CD4-positive, alpha-beta T cell treated with Interleukin-15 for 1 hour (primary cell): ENCODE measurements around the gene CRYBB2.
"Not testable (repeated sequence)": the region's sequence is repeated elsewhere in the genome, so short reads cannot be mapped to it uniquely, and the experiment has no call there.

Experiments used
- DNase-seq: peaks from one replicate; pipeline ENCODE4 v3.0.0-alpha.2; 2020

CRYBB2 gene, protein sequence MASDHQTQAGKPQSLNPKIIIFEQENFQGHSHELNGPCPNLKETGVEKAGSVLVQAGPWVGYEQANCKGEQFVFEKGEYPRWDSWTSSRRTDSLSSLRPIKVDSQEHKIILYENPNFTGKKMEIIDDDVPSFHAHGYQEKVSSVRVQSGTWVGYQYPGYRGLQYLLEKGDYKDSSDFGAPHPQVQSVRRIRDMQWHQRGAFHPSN

DNA sequence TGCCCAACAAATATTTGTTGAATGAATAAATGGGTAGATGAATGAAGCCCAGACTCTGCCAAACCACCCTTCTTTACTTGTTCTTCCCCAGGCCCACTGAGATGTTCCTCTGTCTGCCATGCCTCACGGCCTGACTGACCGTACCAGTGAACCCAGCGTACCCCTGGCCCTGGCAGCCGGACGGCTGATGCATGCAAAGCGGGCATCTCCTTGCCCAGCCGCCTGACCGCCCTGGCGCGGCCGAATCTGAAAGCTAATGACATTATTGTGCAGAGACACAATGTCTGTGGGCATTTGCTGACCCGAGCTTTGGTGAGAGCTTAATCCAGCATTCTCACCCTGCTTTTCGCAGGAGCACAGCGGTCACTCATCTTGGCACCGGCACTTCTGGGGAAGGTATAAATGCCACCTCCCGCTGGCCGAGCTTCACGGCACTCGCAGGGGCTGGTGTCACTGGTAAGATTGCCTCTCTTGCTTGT lies at the start of gene CRYBB2:
Gene CRYBB2 (plus strand): TSS at position 429 of the 479 bp plus-strand sequence. CDS start 1,791 bp downstream, outside the sequence.
- no peak for DNase-seq

DNA sequence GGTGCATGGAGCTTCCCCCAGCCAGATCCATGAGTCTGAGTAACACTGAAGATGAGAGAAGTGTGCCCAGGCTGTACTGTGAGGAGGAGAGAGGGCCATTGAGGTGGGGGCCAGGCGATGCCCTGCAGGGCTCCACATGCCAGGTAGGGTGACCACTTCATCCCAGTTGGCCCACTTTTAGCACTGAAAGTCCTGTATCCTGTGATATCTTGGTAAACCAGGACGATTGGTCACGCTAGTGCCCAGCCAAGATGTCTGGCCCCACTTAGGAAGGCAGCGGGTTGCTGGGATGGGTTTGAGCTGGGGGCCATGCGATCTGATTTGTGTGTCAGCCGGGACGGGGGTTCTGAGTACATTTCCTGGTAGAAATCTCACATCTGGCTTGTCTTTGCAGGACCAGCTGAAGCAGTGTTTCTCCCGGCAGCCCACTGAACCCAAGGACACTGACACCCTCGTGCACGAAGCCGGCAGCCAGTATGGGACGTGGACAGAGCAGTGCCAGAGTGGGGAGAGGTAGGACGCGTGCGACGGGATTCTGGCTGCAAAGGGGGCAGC lies 48.9 kb upstream of the CRYBB2 start:
- no peak for DNase-seq

DNA sequence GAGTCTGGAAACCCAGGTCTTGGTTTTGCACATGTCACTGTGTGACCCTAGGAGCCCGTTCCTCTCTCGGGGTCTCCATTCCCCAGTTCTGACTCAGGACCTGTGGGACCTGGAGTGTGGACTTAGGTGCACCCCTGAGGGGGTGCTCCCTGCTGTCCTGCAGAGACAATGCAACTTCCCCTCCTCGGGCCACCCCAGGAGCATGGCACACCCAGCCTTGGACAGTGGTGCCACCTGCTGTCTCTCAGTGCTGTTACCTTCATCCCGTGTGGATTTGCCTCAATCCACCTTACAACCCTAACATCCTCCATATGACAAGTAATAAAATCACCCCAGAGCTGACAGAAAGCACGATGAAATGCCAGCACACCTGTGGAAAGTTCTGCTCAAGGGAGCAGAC lies 47.3 kb upstream of the CRYBB2 start:
- DNase-seq: no peak

DNA sequence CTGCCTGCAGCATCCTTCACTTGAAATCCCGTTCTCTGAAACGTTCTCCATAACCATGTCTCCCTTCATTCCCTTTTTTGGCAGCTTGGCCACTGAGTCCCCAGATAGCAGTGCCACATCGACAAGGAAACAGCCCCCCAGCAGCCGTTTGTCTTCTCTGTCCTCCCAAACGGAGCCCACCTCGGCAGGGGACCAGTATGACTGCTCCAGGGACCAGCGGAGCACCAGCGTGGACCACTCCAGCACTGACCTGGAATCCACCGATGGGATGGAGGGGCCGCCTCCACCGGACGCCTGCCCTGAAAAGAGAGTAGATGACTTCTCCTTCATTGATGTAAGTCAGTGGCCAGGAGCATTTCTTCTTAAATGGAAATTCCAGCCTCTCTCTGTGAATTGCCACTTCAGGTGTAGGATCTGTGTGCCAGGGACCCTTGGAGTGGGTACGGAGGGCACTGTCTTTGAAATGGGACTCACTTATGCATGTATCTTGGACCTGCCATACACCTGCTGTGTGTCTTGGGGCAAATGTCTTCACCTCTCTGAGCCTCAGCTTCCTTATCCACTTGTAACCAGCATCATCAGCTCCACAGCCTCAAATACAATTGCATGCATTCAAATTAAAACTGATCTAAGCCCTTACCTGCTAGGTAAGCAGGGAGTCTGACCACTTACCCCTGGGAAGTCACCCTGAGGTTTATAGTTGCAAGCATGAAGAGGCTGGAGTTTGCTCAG lies 45.1 kb upstream of the CRYBB2 start:
- DNase-seq: no peak

DNA sequence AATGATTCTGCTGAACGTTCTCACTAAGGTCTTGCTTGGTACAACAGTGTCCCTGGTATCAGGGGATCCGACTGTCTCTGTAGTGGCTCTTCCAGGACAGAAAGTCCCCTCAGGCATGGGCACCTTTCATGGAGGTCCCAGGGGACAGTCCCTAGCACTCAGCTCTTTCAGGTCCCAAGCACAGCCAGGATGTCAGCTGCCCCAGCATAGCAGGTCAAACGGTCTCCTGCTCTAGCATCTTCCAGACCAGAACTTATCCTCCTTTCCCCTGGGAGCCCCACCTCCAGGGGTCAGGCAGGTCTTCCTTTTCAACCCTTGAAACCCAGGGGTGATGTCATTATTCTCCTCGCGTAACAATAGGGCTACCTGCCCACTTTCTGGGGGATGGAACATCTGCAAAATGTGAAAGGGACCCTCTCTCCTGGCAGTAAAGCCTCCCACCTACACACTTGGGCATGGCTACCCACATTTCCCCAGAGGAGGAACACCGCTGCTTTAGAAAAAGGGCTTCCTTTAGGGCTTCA lies 44.5 kb upstream of the CRYBB2 start:
- DNase-seq: no peak

DNA sequence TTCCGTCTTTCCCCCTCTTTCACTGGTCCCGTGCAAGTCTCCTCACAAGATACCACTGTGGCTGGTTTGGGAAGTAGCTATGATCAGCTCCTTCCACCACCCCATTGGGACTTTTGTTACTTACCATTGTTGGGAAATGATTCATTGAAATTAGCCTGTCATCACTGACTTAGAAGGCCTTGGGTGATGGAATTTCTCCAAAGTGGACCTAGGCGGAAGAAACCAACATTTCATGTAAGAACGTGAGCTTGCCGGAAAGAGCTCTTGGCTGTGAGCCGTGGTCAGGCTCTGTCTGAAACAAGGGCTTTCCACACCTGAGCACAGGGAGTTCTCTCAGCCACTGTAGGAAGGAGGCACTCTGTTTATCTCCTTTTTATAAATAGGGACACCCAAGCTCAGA lies 43.3 kb upstream of the CRYBB2 start:
- DNase-seq: no peak

DNA sequence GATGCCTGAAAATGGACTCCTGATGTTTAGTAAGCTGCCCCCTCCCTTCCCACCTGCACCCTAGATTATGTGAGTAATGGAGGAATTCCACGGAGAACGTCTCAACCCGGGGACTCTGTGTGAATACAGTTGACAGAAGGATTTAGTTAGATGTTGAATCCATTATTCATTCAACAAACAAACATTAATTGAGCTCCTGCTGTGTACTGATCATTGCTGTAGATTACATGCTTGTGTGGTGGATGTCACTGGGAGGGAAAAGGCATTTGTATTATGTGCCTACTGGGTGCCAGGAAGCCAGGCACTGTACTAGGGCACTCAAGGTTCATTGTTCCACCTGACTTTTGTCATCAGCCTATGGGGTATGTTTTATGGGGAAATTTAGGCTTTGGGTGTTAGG lies 42.6 kb upstream of the CRYBB2 start:
- no peak for DNase-seq

DNA sequence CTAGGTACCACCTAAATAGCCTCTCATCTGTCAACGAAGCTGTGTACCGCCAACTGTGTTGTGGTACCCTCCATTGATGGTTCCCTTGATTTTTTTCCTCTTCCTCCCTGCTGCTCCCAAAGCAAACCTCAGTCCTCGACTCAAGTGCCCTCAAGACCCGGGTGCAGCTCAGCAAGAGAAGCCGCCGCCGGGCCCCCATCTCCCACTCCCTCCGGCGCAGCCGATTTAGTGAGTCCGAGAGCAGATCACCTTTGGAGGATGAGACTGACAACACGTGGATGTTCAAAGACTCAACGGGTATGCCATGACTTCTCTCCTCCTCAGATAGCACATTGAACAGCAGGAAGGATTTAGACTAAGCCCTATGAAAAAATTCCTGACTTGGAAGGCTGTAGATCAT lies 42.2 kb upstream of the CRYBB2 start:
- DNase-seq: no peak

DNA sequence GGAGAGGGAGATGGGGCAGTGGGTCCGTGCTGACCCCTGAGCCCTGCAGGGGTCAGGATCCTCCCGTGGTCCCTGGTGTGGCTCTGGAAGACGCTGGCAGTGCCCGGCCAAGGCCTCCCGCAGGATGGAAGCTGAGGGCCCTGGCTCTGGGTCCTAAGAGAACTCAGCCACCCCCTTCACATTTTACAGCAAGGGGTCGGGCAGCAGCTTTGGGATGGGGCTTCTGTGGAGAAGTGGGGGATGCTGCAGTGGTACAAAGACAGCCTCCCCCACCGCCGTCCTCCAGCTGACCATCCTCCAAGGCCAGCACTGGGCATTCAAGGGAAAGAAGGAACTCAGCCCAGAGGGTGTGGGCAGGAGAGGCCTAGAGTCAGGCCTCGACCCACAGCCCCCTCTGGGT lies 41.5 kb upstream of the CRYBB2 start:
- no peak for DNase-seq

DNA sequence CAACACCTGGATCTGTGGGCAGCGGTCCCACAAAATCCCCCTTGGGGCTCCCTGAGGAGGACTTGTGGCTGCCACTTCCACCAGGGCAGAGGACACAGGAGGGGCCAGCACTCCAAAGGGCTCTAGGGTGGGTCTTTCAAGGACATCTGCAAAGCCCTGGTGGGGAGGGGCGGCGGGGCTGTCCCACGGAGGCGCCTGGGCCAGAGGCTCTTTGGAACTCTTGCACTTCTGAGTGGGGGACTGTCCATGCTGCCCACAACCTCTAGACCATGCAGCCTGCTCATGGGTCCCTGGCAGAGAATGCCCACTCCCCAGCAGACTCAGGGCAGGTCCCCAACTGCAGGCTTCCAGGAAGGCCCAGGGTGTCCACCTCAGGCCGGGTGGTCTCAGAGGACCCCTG lies 41.1 kb upstream of the CRYBB2 start:
- not testable (repeated sequence) for DNase-seq

DNA sequence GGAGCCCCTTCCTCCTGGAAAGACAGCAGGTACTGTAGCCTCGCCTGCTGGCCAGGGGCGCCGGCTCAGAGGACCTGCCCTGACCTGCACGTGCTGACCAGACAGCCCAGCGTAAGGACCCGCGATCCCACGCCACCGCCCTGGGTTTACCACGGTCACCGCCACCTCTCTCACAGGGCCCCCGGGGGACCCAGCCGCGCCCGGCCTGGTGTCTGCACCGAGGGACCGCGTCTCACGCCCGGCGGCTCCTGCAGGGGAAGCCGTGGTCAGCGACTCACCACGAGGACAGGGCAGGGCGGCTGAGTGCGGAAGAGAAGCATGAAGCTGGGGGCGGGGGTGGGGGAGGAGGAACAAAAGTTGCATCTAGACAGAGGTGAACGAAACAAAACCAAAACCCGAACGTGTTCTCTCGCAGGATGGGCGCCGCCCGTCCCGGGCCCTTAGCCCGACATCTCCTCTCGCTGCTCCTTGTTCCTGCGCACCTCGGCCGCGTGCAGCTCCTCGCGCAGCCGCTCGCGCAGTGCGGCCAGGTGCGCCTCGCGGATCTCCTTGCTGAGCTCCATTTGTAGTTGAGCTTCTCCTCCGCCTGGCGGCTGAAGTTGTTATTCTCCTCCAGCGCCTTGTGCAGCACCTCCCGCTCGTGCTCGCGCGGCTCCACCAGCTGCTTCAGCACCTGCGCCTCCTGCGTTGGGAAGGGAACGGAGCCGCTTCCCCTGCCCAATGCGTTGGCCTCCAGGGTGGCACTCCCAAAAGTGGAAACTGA lies 40.4 kb upstream of the CRYBB2 start:
- not testable (repeated sequence) for DNase-seq

DNA sequence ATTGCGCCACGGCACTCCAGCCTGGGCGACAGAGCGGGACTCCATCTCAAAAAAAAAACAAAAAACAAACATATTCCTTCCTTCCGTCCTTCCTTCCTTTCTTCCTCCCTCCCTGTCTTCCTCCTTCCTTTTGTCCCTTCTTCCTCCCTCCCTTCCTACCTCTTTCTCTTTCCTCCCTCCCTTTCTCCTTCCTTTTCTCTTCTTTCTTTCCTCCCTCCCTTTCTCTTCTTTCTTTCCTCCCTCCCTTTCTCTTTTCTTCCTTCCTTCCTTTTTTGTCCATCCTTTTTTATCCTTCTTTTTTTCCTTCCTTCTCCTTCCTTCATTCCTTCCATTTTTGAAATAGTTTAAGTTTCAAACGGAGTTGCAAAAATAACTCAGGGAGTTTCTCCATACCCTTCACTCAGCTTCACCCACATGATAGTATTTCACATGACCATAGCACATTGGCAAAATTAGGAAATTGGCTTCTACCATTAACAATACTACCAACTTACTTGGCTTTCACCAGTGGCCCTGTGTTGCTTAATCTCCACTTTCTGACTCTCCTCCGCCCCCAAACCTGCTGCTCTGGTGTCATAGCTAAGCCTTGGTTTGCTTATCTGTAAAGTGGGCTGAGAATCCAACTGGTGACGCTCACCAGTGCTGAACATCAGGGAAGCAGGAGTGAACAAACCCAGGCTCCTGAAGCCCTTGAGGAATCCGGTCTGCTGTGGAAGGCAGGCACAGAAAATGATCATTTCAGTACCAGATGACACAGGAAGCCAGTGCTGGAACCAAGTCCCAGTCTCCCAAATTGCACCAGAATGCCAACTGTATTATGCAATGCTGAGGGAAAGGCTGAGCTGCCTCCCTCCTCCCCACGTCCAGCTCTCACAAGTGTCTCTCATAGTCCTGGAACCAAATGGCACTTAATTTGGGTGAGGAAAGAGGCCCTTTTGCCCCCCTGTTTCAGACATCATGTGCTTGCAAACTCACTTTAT lies 37.0 kb upstream of the CRYBB2 start:
- no peak for DNase-seq

DNA sequence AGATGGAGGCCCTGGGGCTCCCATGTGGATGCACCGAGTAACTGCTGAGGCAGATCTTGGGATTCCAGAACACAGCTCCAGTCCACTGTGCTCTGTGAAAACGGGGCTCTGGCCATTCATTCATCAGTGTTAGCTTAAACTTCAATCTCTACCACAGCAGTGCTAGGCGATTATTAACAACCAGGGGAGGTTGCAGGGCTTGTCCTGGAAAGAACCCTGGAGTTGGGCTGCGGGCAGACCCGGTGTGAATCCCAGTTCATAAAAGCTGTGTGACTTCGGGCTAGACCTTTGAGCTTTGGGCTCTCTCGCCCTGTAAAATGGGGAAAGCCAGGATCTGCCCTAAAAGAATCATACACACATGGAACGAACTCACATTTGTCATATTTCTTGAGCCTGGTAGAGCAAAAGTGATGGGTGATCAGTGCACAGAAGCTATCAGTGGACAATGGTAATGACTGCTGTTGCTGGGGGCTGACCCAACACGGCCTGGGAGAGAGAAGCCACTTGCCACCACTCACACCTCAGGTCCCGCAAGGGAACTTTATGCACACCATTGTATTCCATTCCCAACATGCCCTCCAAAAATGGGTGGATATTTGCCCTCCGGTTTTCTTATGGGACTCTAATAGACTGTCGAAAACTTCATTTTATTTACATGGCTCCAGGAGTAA lies 35.4 kb upstream of the CRYBB2 start:
- DNase-seq: no peak

DNA sequence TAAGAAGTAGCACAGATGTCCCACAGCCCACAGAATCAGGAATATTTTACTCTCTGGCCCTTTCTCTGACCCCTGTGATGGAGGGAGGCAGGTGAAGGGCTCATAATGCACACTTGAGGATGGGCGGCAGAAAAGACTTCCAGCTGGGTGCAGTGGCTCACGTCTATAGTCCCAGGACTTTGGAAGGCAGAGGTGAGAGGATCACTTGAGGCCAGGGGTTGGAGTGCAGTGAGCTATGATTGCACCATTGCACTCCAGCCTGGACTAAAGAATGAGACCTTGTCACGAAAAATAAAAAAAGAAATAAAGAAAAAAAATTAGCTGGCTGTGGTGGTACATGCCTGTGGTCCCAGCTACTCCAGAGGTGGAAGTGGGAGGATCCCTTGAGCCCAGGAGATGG lies 33.3 kb upstream of the CRYBB2 start:
- DNase-seq: no peak

DNA sequence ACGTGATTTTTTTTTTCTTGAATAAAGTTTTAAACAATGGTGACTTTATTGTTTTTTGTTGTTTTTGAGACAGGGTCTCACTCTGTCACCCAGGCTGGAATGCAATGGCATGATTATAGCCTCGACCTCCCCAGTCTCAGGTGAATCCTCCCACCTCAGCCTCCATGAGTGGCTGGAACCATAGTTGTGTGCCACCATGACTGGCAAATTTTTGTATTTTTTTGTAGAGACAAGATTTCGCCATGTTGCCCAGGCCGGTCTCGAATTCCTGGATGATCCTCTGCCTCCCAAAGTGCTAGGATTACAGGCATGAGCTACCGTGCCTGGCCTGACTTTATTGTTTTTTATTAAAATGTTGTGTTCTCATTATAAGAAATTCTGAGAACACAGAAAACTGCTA lies 32.0 kb upstream of the CRYBB2 start:
- DNase-seq: no peak

DNA sequence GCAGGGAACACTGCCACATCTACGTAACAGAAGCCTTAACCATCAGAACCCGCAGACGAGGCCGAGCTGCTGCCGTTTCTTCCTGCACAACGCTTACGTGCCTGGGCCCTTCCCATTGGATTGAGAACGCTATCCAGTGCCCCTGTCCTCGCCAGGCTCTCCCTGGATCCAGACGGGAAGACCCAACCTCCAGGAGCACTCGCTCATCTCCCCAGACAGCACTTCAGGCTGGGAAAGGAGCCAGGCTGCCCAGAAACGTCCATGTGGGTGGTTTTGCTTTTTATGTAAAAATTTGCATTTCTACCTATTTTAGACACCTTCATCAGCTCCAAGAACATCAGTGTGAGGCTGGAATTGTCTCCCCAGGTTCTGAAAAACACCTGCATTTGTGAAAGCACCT lies 27.0 kb upstream of the CRYBB2 start:
- no peak for DNase-seq

DNA sequence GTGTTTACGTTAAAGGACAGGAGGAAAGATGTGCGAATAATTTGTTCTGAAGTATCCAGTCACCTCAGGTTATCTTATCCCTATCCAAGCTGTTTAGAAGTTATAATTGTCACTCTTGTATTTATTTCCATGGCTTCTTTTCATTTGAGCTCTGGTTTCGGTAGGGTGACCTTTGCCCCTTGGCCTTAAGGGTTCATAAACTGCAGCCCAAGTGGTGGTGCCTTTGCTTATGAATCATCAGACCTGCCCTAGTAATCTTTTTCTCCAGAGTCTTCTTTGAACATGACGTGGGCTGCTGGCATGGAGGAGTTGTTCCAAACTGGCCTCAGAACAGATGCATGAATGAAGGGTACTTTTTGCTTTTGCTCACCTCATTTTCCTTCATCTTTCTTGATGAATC lies 26.3 kb upstream of the CRYBB2 start:
- DNase-seq: no peak

DNA sequence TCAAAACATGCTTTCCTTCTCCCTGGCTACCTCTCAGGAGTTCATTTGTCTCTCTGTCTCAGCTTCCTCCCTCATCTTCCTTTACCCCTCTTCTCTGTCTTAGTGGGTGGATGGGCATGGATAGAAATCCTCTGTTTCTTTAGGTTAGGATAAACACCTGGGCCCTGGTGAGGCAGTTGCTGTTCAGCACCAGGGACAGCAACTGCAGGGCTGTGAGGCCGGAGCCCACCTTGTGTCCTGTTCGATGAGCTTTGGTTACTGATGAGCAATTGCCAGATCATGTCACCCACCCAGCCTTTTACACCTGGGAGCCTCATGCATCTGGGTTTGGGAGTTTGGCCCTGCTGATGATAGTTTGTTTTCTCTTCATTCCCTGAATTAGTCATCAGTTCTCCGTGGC lies 25.9 kb upstream of the CRYBB2 start:
- no peak for DNase-seq

DNA sequence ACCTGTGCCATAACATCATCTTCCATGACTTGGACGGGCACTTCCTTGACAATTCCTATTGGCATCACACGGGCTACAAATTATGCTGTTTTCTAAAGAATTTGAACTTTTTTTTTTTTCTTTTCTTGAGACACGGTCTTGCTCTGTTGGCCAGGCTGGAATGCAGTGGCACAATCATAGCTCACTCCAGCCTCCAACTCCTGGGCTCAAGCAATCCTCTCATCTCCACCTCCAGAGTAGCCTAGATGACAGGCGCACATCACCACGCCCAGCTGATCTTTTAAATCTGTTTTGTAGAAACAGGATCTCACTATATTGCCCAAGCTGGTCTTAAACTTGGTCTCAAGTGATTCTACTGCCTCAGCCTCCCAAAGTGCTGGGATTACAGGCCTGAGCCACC lies 23.1 kb upstream of the CRYBB2 start:
- no peak for DNase-seq

DNA sequence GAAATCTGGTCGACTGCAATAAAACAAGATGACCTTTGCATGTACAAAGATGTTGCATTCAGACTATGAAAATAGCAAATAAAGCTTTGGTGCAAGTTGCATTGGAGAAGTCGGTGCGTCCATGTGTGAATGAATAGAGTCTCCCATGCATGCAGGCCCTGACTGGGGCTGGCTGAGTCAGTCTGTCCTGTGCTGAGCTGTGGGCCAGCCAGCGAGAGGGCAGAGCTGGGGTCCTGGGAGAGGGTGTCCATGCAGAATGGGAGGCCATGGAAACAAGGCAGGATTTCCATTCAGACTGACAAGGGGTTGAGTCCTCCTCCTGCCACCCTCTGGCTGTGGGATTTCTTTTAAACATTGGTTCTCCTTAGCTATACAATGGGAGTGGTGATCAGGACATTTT lies 22.1 kb upstream of the CRYBB2 start:
- DNase-seq: no peak

DNA sequence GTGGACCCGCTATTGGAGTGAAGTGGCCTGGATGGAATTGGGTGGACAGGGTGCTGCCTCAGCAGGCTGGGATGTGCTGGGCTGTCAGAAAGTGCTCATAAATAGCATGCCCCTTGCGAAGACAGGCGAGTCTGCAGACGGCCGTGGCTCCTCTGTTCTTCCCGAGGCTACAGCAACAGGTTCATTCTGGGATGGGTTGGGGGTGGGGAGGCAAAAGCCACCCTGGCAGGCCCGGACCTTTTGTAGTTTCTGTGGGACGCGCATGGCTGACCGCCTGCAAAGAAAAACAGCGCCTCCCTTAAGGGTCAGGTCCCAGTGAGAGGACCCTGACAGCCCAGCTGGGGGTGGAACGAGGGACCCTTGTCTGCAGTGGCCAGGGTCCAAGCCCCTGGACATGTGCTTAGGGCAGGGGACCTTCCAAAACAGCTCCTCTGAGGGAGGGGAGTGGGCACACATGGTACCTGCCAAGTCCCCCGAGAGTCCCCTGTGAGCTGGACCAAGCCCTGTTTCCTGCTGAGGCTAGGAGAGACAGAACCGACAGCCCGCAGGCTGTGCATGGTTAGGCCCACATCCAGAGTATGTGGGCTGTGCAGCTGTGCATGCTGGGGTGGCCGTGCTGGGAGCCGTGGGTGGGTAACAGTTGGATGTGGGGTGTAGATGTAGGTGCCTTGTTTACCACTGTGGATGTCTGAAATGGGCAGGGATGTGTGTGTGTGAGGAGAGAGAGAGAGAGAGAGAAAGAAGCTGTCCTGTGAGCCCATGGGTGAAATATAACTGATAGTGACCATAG lies 19.5 kb upstream of the CRYBB2 start, which contains the start of gene CRYBB3:
Gene CRYBB3 (plus strand): TSS at position 128 of the 790 bp plus-strand sequence. CDS start 1,539 bp downstream, outside the sequence.
- DNase-seq: no peak
